Kidney epithelial cell (primary cell): ENCODE measurements around the gene KIF3C. TPM values are rescaled to one million over a fixed set of nuclear protein-coding genes. Genes with fewer than 3 reads are reported as not detected.

Source experiments
- DNase-seq: peaks from one replicate; pipeline ENCODE4 v3.0.0-alpha.2; 2010; ENCODE audit warnings: low read depth
- H3K27me3 ChIP-seq: 2 replicates; pipeline ENCODE4 v1.6.0; 2011; ENCODE audit warnings: low read length; ENCODE audit not compliant: control insufficient read depth, insufficient read depth
- H3K36me3 ChIP-seq: 2 replicates; pipeline ENCODE4 v1.5.1; 2011; ENCODE audit warnings: low read length; ENCODE audit not compliant: control insufficient read depth, insufficient read depth
- H3K4me3 ChIP-seq: 2 replicates; pipeline ENCODE4 v1.5.1; 2011; ENCODE audit warnings: low read depth, mild to moderate bottlenecking, control low read depth, low read length
- total RNA-seq: library from RNA; depleted of rRNA; stranded (reverse); fragments of >200 nt; gene quantifications from 2 replicates; pipeline ENCODE4 v1.2.3, GENCODE V29; 2015
- TF ChIP-seq, protein P1 (sequence below): IDR thresholded peaks from 2 replicates; pipeline ENCODE4 v1.5.1; 2011; ENCODE audit warnings: mild to moderate bottlenecking, moderate library complexity, low read length, control low read depth, inconsistent platforms; ENCODE audit not compliant: insufficient read depth, poor library complexity, severe bottlenecking

Gene KIF3C
- total RNA-seq, 1 donor from 2014 or later = 58.3 TPM

DNA sequence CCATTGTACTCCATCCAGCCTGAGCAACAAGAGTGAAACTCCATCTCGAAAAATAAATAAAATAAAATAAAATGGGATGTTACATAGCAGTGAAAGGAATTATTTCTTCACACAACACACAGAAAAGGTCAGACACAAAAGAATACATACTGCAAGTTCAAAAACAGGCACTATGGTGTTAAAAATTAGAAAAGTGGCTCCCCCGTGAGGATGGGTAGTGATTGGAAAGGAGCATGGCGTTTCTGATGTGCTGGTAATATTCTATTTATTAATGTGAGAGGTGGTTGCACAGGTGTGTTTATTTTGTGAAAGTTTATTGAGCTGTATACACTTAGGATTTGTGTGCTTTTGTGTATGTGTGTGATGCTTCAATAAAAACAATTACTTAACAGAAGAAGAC, 28.6 kb upstream of the KIF3C start:
- TF ChIP-seq, protein P1, sequence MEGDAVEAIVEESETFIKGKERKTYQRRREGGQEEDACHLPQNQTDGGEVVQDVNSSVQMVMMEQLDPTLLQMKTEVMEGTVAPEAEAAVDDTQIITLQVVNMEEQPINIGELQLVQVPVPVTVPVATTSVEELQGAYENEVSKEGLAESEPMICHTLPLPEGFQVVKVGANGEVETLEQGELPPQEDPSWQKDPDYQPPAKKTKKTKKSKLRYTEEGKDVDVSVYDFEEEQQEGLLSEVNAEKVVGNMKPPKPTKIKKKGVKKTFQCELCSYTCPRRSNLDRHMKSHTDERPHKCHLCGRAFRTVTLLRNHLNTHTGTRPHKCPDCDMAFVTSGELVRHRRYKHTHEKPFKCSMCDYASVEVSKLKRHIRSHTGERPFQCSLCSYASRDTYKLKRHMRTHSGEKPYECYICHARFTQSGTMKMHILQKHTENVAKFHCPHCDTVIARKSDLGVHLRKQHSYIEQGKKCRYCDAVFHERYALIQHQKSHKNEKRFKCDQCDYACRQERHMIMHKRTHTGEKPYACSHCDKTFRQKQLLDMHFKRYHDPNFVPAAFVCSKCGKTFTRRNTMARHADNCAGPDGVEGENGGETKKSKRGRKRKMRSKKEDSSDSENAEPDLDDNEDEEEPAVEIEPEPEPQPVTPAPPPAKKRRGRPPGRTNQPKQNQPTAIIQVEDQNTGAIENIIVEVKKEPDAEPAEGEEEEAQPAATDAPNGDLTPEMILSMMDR = no peak
- Histone ChIP-seq H3K36me3 (no peaks in the 10 kb centered on the region), H3K27me3 (no peaks in the 10 kb centered on the region), H3K4me3 (no peak overlapping the region)
- no peak for DNase-seq

DNA sequence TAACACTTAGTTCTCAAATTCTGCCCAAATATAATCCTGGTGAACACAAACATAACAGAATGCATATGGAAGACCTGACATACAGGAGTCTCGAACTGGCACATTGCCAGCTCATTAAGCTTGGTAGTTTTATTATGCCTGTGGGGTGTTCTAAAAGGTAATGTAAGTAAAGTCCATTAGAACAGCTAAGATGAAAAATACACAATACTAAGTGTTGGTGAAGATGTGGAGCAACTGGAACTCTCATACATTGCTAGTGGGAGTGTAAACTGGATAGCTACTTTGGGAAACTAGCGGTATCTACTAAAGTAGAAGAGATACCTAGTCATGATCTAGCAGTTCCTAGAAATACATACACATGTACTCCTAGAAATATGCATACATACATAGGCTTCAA, 27.3 kb upstream of the KIF3C start:
- no peak for DNase-seq
- Histone ChIP-seq H3K27me3 (no peaks in the 10 kb centered on the region), H3K4me3 (no peak overlapping the region)

DNA sequence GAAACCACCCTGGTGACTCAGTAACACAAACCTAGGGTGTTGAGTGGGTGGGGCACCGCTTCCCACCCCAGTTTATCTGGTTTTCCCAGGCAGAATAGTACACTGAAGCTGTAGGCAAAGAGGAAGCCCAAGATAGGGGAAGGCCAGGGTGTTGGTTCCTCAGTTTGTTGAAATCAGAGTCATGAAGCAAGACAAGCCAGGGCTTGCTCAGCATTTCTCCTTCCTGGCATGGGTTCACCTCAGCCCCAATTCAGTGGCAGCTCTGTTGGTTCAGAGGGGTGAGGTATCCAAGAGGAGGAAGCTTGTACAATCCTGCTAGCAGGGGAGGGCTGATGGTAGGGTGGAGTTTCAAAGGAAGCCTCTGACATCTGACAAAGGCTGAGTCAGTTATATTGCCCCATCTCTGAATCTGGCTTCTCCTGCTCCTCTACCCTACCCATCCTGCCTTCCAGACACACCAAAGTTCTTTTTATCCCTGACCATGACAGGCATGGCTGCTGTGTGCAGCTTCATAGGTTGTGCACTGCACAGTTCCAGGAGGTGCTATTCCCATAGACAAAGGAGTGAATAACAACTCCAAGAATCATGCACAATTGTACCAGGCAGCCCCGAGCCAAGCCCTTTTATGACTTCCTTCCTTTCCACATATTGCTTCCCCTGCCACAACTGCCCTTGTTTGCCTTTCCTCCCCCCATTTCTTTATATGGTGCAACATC, 26.7 kb upstream of the KIF3C start:
- H3K27me3 ChIP-seq = no peaks in the 10 kb centered on the region
- DNase-seq = no peak
- TF ChIP-seq, protein P1 = no peak
- no peaks in the 10 kb centered on the region for H3K36me3 ChIP-seq
- H3K4me3 ChIP-seq = no peak overlapping the region

More for the DNA sequence above, 27.3 kb upstream of the KIF3C start:
- TF ChIP-seq, protein P1 = no peak
- no peaks in the 10 kb centered on the region for H3K36me3 ChIP-seq

DNA sequence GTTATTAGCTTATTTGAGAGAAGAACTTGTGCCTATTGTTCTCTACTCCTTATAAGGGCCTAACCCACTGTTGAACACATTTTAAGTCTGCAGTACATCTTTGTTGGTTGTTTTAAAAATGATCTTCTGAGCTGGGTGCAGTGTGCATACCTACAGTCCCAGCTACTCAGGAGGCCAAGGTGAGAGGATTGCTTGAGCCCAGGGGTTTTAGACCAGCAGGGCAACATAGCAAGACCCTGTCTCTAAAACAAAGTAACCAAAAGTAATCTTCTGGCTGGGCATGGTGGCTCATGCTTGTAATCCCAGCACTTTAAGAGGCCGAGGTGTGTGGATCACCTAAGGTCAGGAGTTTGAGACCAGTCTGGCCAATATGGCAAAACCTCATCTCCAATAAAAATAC, 25.8 kb upstream of the KIF3C start:
- TF ChIP-seq, protein P1 = no peak
- H3K27me3 ChIP-seq = no peaks in the 10 kb centered on the region
- no peak overlapping the region for H3K4me3 ChIP-seq
- no peak for DNase-seq
- no peaks in the 10 kb centered on the region for H3K36me3 ChIP-seq

DNA sequence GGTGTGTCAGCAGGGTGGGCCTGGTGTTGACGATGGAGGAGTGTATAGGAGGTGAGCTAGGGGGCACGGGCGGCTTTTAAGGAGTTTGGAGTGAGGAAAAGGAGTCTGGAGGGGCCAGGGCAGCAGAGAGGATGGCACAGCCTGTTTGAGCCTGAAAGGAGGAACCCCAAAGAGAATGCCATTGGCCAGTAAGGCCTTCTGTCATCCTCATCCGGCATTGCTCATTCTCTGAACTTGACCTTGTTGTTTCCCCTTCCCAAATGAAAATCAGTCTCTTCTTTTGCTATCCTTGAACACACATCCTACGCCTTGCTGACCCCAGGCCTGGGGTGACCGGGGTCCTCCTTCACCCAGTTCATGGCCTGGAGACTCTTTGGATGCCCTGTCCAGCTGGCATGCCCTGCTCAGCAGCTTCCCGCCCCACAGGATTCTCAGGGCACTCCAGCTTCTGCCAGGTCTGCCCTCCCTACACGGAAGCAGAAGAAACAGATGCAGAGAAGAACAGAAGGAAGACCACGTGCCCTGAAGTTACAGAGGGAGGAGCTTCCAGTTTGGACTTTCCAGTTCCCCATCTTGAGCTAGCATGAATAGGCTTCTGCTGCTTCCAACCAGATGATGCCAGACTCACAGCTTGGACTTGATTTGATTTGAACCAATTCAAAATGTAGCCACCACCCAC, 20.5 kb upstream of the KIF3C start:
- no peaks in the 10 kb centered on the region for H3K27me3 ChIP-seq
- no peak for DNase-seq
- H3K4me3 ChIP-seq = no peak overlapping the region
- H3K36me3 ChIP-seq = no peaks in the 10 kb centered on the region
- TF ChIP-seq, protein P1 = no peak
